Retinal pigment epithelial cell (primary cell): ENCODE measurements around the gene KLHL28.

Source experiments
- DNase-seq: peaks from one replicate; pipeline ENCODE4 v3.0.0-alpha.2; 2010; ENCODE audit warnings: low read depth
- H3K4me3 ChIP-seq: 2 replicates; pipeline ENCODE4 v1.5.1; 2011; ENCODE audit warnings: mild to moderate bottlenecking, low read length, control low read depth, moderate library complexity
- TF ChIP-seq, protein P1 (sequence below): conservative IDR thresholded peaks from 2 replicates; pipeline ENCODE4 v1.5.1; 2011; ENCODE audit warnings: low read depth, low read length, control low read depth, inconsistent platforms

KLHL28 gene

DNA sequence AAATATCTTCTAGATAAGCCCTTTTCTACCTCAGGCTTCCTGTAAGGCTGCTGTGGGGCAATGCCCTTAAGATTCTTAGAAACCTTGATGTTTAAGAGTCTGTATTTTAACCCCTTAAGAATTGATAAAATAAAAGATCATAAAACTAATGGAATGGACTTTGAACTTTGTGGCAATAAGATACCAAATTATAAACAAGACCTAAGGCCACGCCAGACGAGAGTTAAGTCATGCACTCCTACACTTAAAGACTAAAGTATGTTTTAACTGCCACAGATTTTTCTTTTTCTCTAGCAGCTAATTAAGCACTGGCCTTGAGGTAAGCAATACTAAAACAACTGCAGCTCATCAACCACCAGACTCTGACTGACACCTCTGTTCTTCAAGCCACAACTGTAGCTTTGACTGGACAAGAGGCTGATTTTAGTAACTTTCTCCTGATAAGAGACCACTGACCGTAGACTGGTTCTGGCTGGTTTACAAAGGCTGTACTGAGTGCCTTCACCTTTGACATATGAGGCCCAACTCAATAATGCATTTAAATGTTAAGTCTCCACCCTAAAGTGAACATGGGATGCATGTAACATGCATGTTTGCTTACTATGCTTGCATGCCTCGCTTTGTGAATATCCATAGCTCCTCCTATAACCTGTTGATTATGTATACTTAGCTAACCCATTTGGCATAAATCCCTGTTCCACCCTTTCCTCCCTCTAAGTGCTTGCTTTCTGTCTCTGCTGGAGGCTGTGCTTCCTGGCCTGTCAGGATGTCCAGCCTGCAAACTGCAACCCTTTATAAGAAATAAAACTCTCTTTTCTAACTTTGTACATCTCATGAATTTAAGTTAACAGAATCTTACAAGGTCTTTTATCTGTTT lies 71.9 kb downstream of the KLHL28 start:
- no peak for DNase-seq
- TF ChIP-seq, protein P1, sequence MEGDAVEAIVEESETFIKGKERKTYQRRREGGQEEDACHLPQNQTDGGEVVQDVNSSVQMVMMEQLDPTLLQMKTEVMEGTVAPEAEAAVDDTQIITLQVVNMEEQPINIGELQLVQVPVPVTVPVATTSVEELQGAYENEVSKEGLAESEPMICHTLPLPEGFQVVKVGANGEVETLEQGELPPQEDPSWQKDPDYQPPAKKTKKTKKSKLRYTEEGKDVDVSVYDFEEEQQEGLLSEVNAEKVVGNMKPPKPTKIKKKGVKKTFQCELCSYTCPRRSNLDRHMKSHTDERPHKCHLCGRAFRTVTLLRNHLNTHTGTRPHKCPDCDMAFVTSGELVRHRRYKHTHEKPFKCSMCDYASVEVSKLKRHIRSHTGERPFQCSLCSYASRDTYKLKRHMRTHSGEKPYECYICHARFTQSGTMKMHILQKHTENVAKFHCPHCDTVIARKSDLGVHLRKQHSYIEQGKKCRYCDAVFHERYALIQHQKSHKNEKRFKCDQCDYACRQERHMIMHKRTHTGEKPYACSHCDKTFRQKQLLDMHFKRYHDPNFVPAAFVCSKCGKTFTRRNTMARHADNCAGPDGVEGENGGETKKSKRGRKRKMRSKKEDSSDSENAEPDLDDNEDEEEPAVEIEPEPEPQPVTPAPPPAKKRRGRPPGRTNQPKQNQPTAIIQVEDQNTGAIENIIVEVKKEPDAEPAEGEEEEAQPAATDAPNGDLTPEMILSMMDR = no peak
- H3K4me3 ChIP-seq = no peak overlapping the region

DNA sequence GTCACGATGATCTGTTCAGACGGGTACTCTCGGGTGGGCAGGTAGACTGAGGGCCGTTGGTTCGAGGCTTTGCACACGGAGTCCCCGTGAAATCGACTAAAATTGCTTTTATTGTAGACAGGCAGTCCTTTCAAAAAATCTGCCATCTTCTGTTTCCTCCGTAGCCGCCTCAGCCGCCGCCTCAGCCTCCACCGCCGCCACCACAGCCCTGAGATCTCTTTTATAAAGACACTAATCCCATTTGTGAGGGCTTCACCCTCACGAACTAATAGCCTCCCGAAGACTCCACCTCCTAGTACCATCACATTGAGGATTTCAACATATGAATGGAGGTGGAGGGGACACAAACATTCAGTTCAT lies 74.2 kb downstream of the KLHL28 start:
- TF ChIP-seq, protein P1 = no peak
- no peak overlapping the region for H3K4me3 ChIP-seq
- no peak for DNase-seq

DNA sequence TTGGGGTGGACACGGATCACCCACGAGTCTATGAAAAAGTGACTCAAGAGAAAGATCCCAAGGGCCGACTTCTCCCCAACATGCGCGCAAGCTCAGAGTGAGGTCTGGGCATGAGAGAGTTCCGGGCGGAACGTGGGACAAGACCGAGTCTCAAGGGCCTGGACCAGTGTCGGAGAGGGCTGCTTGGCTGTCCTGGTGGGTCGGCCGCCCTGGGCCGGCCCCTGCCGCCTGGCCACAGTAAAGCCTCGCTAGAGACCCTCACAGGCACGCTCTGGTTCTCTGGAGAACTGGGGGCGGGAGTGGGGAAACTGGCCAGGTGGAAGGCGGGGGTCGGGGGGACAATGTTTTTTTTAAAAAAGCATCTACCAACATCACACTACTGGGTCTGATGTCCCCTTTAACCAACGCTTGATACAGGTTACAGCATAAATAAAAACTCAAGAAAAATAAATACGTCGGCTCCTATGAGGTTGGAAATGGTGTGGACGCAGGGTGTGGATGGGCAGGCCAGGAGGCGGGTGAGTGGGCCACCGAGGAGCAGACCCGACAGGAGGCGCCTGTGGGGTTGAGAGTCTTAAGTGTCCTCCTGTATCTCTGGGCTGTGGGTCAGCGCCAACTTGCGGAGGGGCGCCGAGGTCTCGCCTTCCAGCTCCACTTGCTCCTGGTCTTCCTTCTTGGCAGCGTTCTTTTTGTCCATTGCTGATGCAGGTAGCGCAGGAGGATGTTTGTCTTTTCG lies 74.7 kb downstream of the KLHL28 start:
- no peak for DNase-seq
- no peak overlapping the region for H3K4me3 ChIP-seq
- TF ChIP-seq, protein P1 = no peak

DNA sequence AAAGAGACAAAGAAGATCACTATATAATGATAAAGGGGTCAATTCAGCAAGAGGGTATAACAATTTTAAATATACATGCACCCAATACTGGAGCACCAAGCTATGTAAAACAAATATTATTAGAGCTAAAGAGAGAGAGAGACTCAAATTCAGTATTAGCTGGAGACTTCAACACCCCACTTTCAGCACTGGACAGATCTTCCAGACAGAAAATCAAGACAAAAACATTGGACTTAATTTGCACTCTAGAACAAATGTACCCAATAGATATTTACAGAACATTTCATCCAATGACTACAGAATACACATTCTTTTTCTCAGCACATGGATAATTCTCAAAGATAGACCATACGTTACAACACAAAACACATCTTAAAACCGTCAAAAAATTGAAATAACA lies 81.0 kb downstream of the KLHL28 start:
- TF ChIP-seq, protein P1 = no peak
- H3K4me3 ChIP-seq = no peak overlapping the region
- DNase-seq = no peak
